T-helper 2 cell (primary cell): Measurements from ENCODE around the gene LRCH1.
A peak's percentile ranks its signal among the peaks of the same experiment; 100 is the strongest.

Source experiments
- DNase-seq, 5 experiments: peaks; one replicate each; pipeline versions ENCODE4 v3.0.0 to v3.0.0-alpha.2; 2012 to 2022

Gene LRCH1

DNA sequence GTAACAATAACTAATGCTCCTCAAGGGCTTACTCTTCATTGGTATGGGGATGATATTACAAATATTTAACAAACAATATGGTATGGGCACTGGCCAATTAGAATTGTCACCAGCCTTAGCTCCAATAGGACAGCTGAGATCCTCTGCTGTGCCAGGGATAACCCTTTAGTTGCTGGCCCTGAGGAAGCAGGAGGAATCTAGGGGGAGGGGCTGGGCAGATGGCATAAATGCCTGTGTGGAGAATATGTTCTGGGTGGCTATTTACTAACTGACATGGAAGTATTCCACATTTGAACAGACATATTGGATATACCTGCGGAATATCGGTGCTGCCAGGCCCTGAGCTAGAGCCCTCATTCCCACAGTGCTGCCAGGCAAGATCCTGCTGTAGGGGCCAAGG, 16.6 kb upstream of the LRCH1 start:
- no peak for DNase-seq

- no peak for DNase-seq
These were observed 13.7 kb upstream of the LRCH1 start for GRCh38 chr13:46539231-46539630.

DNA sequence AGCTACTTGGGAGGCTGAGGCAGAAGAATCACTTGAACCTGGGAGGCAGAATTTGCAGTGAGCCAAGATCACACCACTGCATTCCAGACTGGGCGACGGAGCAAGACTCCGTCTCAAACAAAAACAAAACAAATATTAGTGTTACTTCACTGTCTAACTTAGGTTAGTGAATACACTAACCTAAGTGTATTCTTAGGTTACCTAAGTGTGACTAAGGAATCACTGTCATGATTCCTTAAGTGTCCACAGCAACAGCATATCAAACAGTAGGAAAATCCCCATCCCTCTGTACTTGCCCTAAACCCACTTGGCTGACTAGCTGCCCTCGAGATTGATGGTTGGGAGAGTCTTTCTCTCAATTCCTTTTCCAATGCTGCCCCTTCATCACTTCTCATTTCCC, 11.8 kb upstream of the LRCH1 start:
- DNase-seq, result no peak

DNA sequence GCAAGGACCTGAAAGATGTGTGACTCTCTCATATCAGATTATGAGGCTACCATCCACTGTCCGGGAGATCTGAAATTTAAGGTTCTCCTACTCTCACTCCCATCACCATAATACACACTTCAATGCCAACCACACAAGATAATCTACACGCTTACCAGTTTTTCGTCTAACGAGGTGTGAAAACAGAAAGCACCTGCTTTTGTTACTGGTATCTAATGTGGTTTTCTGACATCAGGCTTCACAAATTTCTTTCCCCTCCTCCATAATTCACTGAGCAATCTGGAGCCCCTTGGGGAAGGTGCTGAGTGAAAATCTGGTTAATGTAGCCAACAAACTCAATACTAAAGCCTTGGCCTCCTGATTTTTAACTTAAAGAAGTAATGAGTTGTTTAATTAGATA, 10.1 kb upstream of the LRCH1 start:
- peak in 1 of 5 experiments; percentile 33 for DNase-seq

DNA sequence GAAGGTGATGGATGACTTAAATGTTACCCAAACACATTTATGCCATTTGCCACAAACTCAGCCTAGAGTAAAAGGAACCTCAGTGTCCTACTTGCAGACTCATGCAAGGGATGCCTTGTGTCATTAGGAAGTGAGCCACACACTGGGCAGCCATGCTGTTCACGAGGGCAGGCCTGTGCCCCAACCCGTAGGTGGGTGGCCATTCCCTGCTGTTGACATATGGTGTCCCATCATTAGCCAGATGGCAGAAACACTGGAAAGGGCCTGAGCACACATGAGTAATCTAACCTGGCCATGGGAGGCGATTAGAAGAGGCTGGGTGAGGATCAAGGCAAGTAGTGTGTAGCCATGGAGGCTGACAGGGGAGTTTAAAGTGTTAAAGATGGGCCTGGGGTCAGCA, 9.7 kb upstream of the LRCH1 start:
- no peak for DNase-seq

DNA sequence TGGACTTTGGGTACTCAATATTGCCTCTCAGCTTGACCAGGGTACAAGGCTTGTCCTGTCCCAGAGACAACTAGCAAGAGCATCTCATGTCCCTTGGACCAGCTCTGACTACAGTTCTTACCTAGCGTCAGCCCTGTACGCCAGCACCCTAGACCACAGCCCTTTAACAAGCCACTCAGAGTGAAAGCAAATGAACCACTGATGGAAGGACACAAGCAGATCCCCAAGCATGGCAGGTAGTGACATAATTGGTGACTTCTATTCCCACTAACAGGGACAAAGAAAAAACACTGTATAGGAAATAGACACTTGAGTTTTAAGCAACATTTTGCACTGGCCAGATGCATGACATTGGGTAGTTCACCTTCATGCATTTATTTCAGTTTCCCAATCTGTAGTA, 8.8 kb upstream of the LRCH1 start:
- peak in 1 of 5 experiments; percentile 13 for DNase-seq

- DNase-seq, result no peak
These were observed 8.2 kb upstream of the LRCH1 start for GRCh38 chr13:46544811-46545210.

DNA sequence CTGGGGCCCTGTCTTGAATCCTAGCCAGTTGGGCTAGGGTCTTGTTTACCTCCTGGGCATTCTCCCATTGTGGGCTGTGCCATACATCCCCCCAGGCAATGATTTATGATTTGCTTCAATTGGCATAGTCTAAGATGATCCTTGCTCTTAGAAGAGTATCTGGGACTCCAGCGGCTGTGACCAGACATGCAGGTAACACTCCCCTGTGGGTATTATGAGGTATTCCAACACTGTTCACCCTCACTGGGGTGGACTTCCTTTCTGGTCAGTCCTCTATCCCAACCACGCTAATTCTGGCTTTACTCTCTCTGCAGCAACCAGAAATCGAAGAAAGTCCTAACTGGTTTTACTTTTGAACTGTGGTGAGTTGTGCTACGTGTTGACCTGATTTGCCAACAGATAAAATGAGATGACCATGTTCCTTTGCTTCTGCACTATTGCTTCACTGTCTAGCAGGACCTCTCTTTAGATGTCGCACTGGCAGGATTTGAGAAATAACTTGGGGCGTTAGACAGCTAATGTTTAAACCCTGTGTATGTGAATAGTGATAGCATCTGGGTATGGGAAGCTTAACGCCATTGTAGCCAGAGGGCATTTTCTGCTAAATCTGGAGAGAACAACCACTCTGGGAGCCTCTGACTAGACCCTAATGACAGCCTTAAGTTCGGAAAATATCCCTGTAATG, 6.7 kb upstream of the LRCH1 start:
- DNase-seq, result no peak

DNA sequence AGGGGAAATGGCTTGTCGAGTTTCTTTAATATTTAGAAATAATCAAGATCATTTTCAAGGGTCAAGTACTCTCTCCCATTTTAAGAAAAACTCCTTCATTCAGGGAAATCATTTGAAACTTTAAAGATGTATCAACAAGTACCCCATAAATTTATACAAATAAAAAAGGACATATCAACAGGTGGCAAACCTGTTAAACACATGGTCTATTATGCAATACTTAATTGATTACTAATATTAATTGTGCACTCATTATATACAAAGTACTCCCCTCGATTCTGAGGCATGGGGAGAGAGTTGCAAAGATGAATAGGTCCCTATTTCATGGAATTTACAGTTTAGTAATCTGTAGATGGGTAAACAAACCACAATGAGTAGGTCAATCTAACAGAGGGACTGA, 2.1 kb upstream of the LRCH1 start:
- DNase-seq, result no peak

DNA sequence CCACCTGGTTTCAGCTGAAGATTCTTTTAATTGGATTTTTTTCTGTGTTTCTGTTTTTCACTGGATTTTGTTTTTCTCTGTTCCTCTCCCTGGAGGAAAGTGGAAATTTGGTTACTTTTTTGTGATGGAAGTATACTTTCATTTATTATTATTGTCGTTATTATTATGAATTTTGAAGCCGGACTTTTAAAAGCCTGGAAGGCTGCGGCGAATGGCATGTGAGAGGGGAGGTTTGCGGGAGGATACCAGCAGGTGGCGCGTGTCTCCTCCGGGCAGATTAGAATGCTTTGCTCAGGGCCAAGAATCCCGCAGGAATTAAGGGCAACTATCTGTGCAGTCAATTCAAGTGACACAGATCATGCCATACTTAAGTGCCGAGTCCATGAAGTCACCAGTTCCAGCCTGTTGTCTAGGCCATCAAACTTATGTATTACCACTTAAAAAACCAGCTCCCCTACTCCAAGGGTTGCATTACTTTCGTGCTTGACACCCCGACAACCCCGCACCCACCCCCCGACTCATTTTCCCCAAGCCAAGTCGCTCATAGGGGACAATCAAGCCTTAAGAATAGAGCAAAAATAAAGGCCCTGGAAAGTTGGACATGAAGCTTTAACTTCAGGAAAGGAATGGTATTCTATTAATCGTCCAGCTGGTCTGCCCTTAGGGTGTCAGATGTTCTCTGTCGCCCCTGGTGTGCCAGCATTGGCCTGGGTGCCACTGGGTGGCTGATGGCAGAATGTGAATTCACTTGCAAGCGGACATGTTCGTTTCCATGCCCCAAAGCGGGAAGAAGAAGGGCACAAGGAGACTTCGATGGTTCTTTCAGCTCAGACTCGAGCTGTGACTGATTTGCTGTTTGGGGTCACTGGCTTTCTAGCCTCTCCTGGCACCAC, 1.3 kb upstream of the LRCH1 start:
- peak; percentile 36 to 50 (median 46) for DNase-seq

- DNase-seq, result no peak
These were observed 677 bp upstream of the LRCH1 start for GRCh38 chr13:46552303-46552682.

DNA sequence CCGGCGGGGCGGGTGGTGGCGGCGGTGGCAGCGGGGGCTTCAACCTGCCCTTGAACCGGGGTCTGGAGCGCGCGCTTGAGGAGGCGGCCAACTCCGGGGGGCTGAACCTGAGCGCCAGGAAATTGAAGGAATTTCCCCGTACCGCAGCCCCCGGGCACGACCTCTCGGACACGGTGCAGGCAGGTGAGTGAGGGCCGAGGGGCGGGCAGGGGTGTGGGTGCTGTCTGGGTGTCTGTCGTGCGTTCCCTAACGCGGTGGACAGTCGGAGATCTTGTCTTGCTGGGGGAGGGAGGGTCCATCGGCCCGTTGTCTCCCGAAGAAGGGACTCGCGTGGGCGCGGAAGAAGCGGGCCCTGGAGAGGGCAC, 533 bp downstream of the LRCH1 start:
- no peak for DNase-seq

DNA sequence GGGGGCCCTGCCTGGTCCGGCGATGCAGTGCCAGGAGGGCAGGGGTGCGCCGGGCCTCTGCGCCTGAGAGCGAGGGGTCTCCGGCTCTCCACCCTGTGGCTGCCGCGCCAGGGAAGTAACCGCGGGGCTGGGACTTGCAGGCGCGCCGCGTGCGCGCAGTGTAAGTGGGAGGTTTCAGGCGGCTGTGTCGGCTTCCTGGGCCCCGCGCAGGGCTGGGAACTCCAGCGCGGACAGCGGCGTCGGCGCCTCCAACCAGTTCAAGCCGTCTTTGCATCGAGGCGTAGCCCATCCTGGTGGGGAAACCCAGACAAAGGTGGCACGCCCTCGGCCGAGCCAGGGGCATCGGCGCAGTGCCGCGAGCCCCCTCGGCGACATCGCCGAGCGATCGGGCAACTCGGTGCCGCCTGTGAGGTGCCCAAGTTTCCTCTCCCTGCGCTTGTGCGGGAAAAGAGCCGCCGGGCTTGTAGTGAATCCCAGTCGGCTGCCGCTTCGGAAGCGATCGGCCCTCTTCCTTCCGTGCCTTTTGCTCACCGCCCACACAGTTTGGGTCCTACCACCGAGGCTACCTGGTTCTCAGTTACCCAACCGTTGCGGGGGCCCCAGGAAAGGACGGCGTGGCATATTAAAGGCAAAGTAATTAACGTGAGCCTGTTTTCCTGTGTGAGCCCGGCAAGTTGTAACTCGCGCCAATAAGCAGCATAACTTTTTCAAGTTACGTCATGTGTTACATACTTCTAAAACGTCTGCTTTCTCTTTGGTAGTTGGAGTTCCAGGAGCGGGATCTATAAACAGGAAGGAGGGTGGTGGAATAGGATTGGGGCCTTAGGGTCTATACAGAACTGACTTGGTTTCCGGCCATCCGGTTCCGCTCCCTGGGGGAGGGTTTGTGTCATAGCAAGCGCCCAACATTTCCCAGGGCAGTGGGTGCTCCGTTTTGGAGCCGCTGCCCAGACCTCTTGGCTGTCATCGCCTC, 1.2 kb downstream of the LRCH1 start:
- peak; percentile 41 to 77 (median 55) for DNase-seq

GRCh38 chr13:46554951-46555350, 2.0 kb downstream of the LRCH1 start:
- no peak for DNase-seq

GRCh38 chr13:46555722-46556417, 2.9 kb downstream of the LRCH1 start:
- DNase-seq, result no peak

GRCh38 chr13:46556418-46556779, 3.4 kb downstream of the LRCH1 start:
- no peak for DNase-seq

DNA sequence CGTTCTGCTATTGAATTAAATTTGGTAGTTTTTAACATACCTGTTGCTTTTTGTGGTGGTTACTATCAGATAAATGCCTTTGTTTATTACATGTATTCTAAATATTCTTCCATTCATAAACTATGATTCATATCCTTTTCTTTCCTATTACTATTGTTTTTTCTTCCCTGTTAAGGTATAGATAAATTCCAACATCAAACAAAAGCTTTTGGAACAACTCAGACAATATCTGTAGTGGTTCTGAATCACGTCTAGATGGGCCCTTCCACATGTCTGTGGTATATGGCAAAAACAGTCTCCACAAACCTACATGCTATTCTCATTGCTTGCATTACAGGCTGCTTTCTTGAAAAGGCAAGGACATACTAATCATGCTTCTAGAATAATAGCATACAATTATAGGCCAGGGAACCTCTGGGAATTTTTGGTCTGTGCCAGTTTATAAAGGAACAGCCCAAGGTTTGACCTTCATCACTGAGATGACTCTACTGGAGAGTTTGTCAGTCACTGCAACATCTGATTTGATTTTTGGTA, 6.4 kb downstream of the LRCH1 start:
- no peak for DNase-seq

GRCh38 chr13:46560778-46561177, 7.8 kb downstream of the LRCH1 start:
- DNase-seq, result no peak

DNA sequence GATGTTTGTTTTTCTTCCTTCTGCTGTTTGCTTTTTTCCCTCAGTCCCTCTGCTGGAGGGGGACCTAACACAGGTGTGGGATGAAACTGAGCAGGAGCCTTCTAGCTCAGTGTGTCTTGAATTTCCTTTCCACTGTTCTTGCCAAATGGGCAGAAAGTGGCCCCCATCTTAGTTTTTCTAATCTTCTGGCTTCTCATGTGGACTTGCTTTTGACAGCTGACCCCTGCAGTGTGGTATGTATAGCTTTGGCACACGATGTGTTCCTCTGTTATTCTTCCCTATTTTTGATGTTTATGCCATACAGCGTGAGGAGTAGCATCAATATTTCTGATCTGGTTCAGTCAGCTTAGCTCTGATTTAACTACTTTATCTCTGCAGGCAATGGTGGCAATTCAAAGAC, 8.3 kb downstream of the LRCH1 start:
- DNase-seq, result no peak

DNA sequence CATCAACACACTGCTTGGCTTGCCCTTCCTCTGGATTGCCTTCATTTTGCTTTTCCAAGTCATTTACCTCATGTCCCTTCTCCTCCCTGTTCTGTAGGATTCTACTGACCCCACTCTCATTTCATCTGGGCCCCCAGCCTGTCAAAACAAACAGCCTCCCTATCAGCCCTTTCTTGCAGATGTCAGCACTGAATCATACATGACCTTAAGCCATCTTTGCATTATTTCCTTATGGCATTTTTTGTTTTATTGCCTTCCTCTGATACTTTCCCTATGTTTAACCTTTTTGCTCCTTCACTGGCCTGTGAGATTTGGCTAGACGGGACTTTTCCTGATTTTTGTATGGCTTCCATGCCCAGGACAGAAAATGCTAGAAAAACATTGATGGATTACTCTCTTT, 8.7 kb downstream of the LRCH1 start:
- DNase-seq, result no peak

DNA sequence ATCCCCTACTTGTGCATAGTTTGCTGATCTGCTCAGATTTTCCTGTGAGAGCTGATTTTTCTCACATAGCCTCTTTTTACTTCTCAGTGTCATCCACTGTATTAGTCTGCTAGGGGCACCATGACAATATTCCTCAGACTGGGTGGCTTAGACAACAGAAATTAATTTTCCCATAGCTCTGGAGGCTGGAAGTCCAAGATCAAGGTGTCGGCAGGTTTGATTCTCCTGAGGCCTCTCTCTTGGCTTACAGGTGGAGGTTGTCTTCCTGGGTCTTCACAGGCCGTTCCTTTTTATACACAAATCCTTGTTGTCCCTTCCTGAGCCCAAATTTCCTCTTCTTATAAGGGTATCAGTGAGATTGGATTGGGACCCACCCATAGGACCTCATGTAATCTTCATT, 9.2 kb downstream of the LRCH1 start:
- DNase-seq, result no peak

- DNase-seq, result no peak
These were observed 9.6 kb downstream of the LRCH1 start for GRCh38 chr13:46562581-46562980.
